Muscle of leg (tissue), 11 donors: ENCODE results near the gene CRISPLD2. TPM values are rescaled to one million over a fixed set of nuclear protein-coding genes. Genes with fewer than 3 reads are reported as not detected.
A peak's percentile ranks its signal among the peaks of the same experiment; 100 is the strongest.

ENCODE experiments used
- DNase-seq: peaks from one replicate; pipeline ENCODE4 v3.0.0; 2013
- H3K27ac ChIP-seq: one replicate; pipeline ENCODE4 v1.5.1; 2013; ENCODE audit warnings: mild to moderate bottlenecking, low read length, control low read depth
- H3K27me3 ChIP-seq: one replicate; pipeline ENCODE4 v1.6.1; 2013; ENCODE audit warnings: low read length; ENCODE audit not compliant: control insufficient read depth, insufficient read depth
- H3K36me3 ChIP-seq: one replicate; pipeline ENCODE4 v1.6.1; 2013; ENCODE audit warnings: low read length; ENCODE audit not compliant: control insufficient read depth, insufficient read depth
- H3K4me1 ChIP-seq: one replicate; pipeline ENCODE4 v1.6.1; 2013; ENCODE audit warnings: low read length; ENCODE audit not compliant: control insufficient read depth, insufficient read depth
- H3K4me3 ChIP-seq: one replicate; pipeline ENCODE4 v1.5.1; 2013; ENCODE audit warnings: low read length, control low read depth
- H3K9me3 ChIP-seq: replicated peaks from 2 replicates; pipeline ENCODE4 v1.6.1; 2013; ENCODE audit warnings: low read depth, low read length; ENCODE audit not compliant: control insufficient read depth
- WGBS: methylation state at CpG from one replicate; pipeline ENCODE4 v1.1.5; 2013; ENCODE audit warnings: missing lambda C conversion rate; ENCODE audit not compliant: insufficient coverage; 5-methylcytosine and 5-hydroxymethylcytosine counted together
- polyA plus RNA-seq, 8 donors: library from polyadenylated mRNA; unstranded; fragments of 120-200 nt; gene quantifications; one replicate each; pipeline versions ENCODE4 v1.2.1 to v1.2.3, GENCODE V29; 2013; ENCODE audit warnings: inconsistent platforms in 1 of 8, low replicate concordance in 1 of 8; ENCODE audit not compliant: insufficient read length in 8 of 8, insufficient read depth in 1 of 8
- total RNA-seq: library from RNA; stranded (reverse); fragments of 120-200 nt; gene quantifications from one replicate; pipeline ENCODE4 v1.2.4, GENCODE V29; 2013

The CRISPLD2 gene
- total and polyA plus RNA-seq, 9 donors, result 5.2 to 10.4 (median 6.4) TPM

DNA sequence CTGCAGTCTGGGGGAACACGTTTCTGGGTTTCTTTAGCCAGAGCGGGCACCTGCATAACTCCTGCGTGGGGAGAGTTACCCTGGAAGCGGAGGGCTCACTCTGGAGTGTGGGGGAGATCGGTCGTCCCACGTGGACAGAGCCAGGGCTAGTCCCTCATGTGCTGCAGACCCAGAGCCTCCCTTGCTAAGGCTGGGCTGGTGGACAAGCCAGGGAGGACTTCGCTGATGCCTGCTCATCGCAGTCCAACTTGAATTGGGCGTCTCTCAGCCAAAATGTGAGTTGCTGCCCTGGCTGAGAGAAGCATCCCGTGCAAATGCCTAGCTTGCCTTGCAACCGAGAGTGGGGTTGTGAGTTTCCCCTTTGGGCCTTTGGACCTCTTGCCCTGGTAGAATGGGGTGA is 986 bp downstream of the CRISPLD2 start:
- no peak for DNase-seq
- peaks cover 26% of the 10 kb centered on the region for H3K4me1 ChIP-seq
- no peaks in the 10 kb centered on the region for H3K36me3 ChIP-seq
- no peaks in the 10 kb centered on the region for H3K9me3 ChIP-seq
- no peak overlapping the region for H3K27ac ChIP-seq
- peak overlapping the region; percentile 48 for H3K4me3 ChIP-seq
- 59% methylated on average over 12 of the region's 12 CpGs for WGBS
- H3K27me3 ChIP-seq, result peaks cover 27% of the 10 kb centered on the region

GRCh38 chr16:84821179-84821578 is 1.4 kb downstream of the CRISPLD2 start:
- H3K4me3 ChIP-seq, result peak overlapping the region; percentile 48
- H3K27me3 ChIP-seq, result peaks cover 27% of the 10 kb centered on the region
- 93% methylated on average over 8 of the region's 9 CpGs for WGBS
- H3K9me3 ChIP-seq, result no peaks in the 10 kb centered on the region
- H3K4me1 ChIP-seq, result peaks cover 28% of the 10 kb centered on the region
- no peak overlapping the region for H3K27ac ChIP-seq
- no peaks in the 10 kb centered on the region for H3K36me3 ChIP-seq
- DNase-seq, result no peak

DNA sequence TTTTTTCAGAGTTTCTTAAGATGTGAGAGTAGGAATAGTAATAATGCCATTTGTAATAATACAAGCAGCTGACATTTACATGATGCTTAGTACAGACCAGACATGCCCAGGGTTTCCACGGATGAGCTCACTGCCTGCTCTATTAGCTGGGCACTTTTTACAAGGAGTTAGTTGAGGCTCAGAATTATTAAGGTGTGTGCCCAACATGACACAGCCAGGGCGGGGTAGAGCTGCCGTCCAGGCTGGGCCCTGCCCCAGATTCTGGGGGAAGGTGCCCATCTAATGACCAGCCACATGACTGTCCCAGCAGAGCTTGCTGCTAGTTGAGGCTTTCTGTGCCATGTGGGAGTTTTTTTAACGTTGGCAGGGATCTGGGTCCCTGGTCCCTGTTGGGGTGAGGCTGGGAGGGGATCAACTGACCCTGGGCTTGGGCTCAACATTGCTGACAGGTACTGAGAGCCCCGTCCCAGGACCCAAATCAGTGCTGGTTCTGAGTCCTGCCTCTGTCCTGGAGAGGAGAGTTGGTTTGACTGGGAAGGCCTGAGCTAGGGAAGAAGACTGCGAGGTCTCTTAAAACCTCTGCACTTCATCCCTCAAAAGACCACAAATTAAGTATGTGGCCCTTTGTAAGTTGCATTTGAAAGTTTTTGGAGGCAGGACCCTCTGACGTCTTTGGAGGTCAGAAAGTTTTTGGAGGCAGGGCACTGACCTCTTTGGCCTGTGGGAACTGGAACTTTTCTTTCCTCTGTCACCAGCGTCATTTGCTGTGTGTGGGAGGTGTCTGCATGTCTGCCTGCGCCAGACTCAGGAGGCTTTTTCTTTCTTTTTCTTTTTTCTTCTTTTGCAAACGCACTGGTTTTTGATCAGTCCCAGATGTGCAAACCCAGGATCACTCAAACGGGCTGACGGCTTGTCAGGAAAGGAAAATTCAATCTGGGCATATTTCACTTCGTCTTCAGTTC is 2.2 kb downstream of the CRISPLD2 start:
- Histone ChIP-seq H3K4me1 (peaks cover 29% of the 10 kb centered on the region), H3K4me3 (peak overlapping the region; percentile 48), H3K9me3 (no peaks in the 10 kb centered on the region), H3K36me3 (no peaks in the 10 kb centered on the region), H3K27me3 (peaks cover 27% of the 10 kb centered on the region), H3K27ac (no peak overlapping the region)
- 41% methylated on average over 7 of the region's 13 CpGs for WGBS
- peak; percentile 39 for DNase-seq

DNA sequence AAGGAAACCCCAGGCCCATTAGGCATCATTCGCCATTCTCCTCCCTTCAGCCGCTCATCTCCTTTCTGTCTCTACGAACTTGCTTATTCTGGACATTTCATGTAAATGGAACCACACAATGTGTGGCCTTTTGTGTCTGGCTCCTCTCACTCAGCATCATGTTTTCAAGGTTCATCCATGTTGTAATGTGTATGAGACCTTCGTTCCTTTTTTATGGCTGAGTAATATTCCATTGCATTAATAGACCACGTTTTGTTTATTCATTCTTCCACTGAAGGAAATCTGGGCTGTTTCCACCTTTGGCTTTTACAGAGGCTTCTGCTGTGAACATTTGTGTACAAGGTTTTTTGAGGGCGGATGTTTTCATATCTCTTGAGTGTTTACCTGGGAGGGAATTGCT is 3.2 kb downstream of the CRISPLD2 start:
- 90% methylated on average over 5 of the region's 6 CpGs for WGBS
- no peak overlapping the region for H3K4me3 ChIP-seq
- H3K4me1 ChIP-seq, result peaks cover 33% of the 10 kb centered on the region

GRCh38 chr16:84823484-84823883 is 3.7 kb downstream of the CRISPLD2 start:
- DNase-seq, result no peak

More for the DNA sequence above, 3.2 kb downstream of the CRISPLD2 start:
- no peaks in the 10 kb centered on the region for H3K9me3 ChIP-seq
- no peak for DNase-seq
- no peaks in the 10 kb centered on the region for H3K36me3 ChIP-seq
- H3K27ac ChIP-seq, result no peak overlapping the region
- peaks cover 27% of the 10 kb centered on the region for H3K27me3 ChIP-seq

DNA sequence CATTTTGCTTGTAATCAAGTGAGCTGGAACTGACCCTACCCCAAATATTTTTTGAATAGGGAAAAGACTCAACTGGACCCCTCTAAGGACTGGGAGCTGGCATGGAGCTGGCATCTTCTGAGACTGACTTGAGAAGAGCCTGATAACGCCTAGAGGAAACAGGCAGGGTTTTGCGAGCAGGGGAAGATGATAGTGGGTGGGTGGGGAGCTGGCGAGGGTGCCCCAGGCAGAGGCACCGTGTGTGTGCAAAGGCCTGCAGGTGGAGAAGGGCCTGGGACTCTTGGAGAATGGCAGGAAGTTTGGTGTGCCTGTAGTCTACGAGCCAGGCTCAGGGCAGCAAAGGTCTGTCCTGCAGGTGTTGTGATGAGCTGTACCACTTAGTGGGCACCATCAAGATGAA is 4.1 kb downstream of the CRISPLD2 start:
- WGBS, result 55% methylated on average over 5 of the region's 5 CpGs
- H3K9me3 ChIP-seq, result no peaks in the 10 kb centered on the region
- peaks cover 24% of the 10 kb centered on the region for H3K27me3 ChIP-seq
- H3K27ac ChIP-seq, result no peak overlapping the region
- H3K4me3 ChIP-seq, result no peak overlapping the region
- DNase-seq, result no peak
- no peaks in the 10 kb centered on the region for H3K36me3 ChIP-seq
- peaks cover 35% of the 10 kb centered on the region for H3K4me1 ChIP-seq

More at GRCh38 chr16:84823484-84823883, 3.7 kb downstream of the CRISPLD2 start:
- 88% methylated on average over 4 of the region's 8 CpGs for WGBS
- Histone ChIP-seq H3K27ac (no peak overlapping the region), H3K36me3 (no peaks in the 10 kb centered on the region), H3K9me3 (no peaks in the 10 kb centered on the region), H3K27me3 (peaks cover 28% of the 10 kb centered on the region), H3K4me1 (peaks cover 33% of the 10 kb centered on the region), H3K4me3 (no peak overlapping the region)

GRCh38 chr16:84825896-84826557 is 6.2 kb downstream of the CRISPLD2 start:
- no peaks in the 10 kb centered on the region for H3K36me3 ChIP-seq
- DNase-seq, result no peak
- H3K4me1 ChIP-seq, result peaks cover 22% of the 10 kb centered on the region
- no peak overlapping the region for H3K4me3 ChIP-seq
- WGBS, result 95% methylated on average over 4 of the region's 8 CpGs
- H3K27ac ChIP-seq, result no peak overlapping the region
- peaks cover 6% of the 10 kb centered on the region for H3K27me3 ChIP-seq
- H3K9me3 ChIP-seq, result no peaks in the 10 kb centered on the region

- no peak for DNase-seq
- Histone ChIP-seq H3K36me3 (no peaks in the 10 kb centered on the region), H3K4me1 (peaks cover 21% of the 10 kb centered on the region), H3K9me3 (no peaks in the 10 kb centered on the region), H3K27ac (no peak overlapping the region), H3K27me3 (peaks cover 2% of the 10 kb centered on the region), H3K4me3 (no peak overlapping the region)
- 58% methylated on average over 12 of the region's 13 CpGs for WGBS
These were observed 6.8 kb downstream of the CRISPLD2 start for GRCh38 chr16:84826558-84826941.

- Histone ChIP-seq H3K27me3 (peaks cover 2% of the 10 kb centered on the region), H3K27ac (no peak overlapping the region), H3K4me3 (no peak overlapping the region), H3K4me1 (peaks cover 23% of the 10 kb centered on the region), H3K9me3 (no peaks in the 10 kb centered on the region), H3K36me3 (no peaks in the 10 kb centered on the region)
- 44% methylated on average over 11 of the region's 16 CpGs for WGBS
- no peak for DNase-seq
These were observed 7.4 kb downstream of the CRISPLD2 start for GRCh38 chr16:84827131-84827574.

GRCh38 chr16:84827897-84828296 is 8.1 kb downstream of the CRISPLD2 start:
- no peaks in the 10 kb centered on the region for H3K36me3 ChIP-seq
- H3K4me1 ChIP-seq, result peaks cover 30% of the 10 kb centered on the region
- no peak overlapping the region for H3K4me3 ChIP-seq
- no peaks in the 10 kb centered on the region for H3K9me3 ChIP-seq
- H3K27me3 ChIP-seq, result peaks cover 2% of the 10 kb centered on the region
- 89% methylated on average over 9 of the region's 15 CpGs for WGBS
- no peak for DNase-seq
- no peak overlapping the region for H3K27ac ChIP-seq
